Esophagus muscularis mucosa (tissue), 4 donors: ENCODE results near the gene NTRK1. TPM values are rescaled to one million over a fixed set of nuclear protein-coding genes. Genes with fewer than 3 reads are reported as not detected.

ENCODE experiments used
- DNase-seq: peaks from one replicate; pipeline ENCODE4 v3.0.0-alpha.2; 2017; ENCODE audit errors: extremely low spot score
- H3K27ac ChIP-seq, 4 donors: fragments of 200-600 bp; sonication (generic); replicated peaks in 1 of 4; 1 replicate in 3 of 4; 2 replicates in 1 of 4; pipeline ENCODE4 v1.5.1; 2016 to 2019; ENCODE audit warnings: mild to moderate bottlenecking in 1 of 4
- H3K27me3 ChIP-seq, 4 donors: fragments of 200-600 bp; sonication (generic); one replicate each; pipeline versions ENCODE4 v1.5.1 to v1.6.0; 2016 to 2019
- H3K36me3 ChIP-seq, 4 donors: fragments of 200-600 bp; sonication (generic); one replicate each; pipeline ENCODE4 v1.5.1; 2016 to 2019
- H3K4me1 ChIP-seq, 4 donors: fragments of 200-600 bp; sonication (generic); one replicate each; pipeline ENCODE4 v1.5.1; 2016 to 2019
- H3K4me3 ChIP-seq, 4 donors: fragments of 200-600 bp; sonication (generic); 1 replicate in 2 of 4; 2 replicates in 2 of 4; pipeline ENCODE4 v1.5.1; 2016 to 2019; ENCODE audit warnings: mild to moderate bottlenecking in 4 of 4, moderate library complexity in 1 of 4
- H3K9me3 ChIP-seq, 4 donors: fragments of 200-600 bp; sonication (generic); 1 replicate in 3 of 4; 2 replicates in 1 of 4; pipeline ENCODE4 v1.5.1; 2016 to 2019
- CTCF ChIP-seq, 3 experiments: fragments of 200-600 bp in 2 of 3; fragments of 450-650 bp in 1 of 3; sonication (generic) in 2 of 3; IDR thresholded peaks; one replicate each; pipeline ENCODE4 v1.5.1; 2017 to 2019; ENCODE audit warnings: antibody characterized with exemption in 3 of 3, mild to moderate bottlenecking in 2 of 3, moderate library complexity in 1 of 3
- EP300 ChIP-seq: sonication (generic); formaldehyde crosslinking; IDR thresholded peaks from one replicate; pipeline ENCODE4 v1.6.1; 2017; ENCODE audit warnings: antibody characterized with exemption
- POLR2A ChIP-seq: fragments of 450-650 bp; IDR thresholded peaks from one replicate; pipeline ENCODE4 v1.6.1; 2017; ENCODE audit warnings: antibody characterized with exemption, moderate library complexity, mild to moderate bottlenecking, low read depth
- POLR2AphosphoS5 ChIP-seq, 2 donors: sonication (generic); formaldehyde crosslinking; IDR thresholded peaks; one replicate each; pipeline ENCODE4 v1.6.1; 2017; ENCODE audit warnings: antibody characterized with exemption in 2 of 2
- WGBS: methylation state at CpG from one replicate; pipeline ENCODE4 v1.1.5; 2018; 5-methylcytosine and 5-hydroxymethylcytosine counted together
- intact Hi-C: fragments of 100-400 bp; cut with DNase I; formaldehyde crosslinking; loops from one replicate; pipeline ENCODE4 v1.15.1; 2023
- total RNA-seq, 4 donors: library from RNA; depleted of rRNA; stranded (reverse); fragments of >200 nt; gene quantifications; one replicate each; pipeline versions ENCODE4 v1.1.0 to v1.2.1, GENCODE V29; 2016

NTRK1 gene
- 1 to 10 TPM in 3 of 4 donors, under 1 TPM in 1; 0.58 to 2.5 (median 1.8) TPM for total RNA-seq

- Histone ChIP-seq H3K4me3 (peak within 1 kb of the TSS; percentile 37 to 52 (median 40)), H3K27ac (no peak within 1 kb of the TSS), H3K9me3 (no peaks in the 10 kb centered on the region), H3K27me3 (peaks cover 0 to 89% (median 39%) of the 10 kb centered on the region in 4 donors), H3K36me3 (no peaks in the 10 kb centered on the region), H3K4me1 (peaks cover 29 to 33% (median 32%) of the 10 kb centered on the region in 4 donors)
- TF ChIP-seq EP300 (no peak), POLR2AphosphoS5 (IDR thresholded peaks at IDR 0.05) (no peak), POLR2A (no peak), CTCF (IDR thresholded peaks at IDR 0.05) (no peak)
- no peak for DNase-seq
- intact Hi-C loops: loop anchor here (5.0 kb wide), 1 partner anchor 49 kb away; no protein-coding TSS in a partner anchor
- WGBS: 5% methylated on average over 26 of the region's 69 CpGs
These were observed at the start of gene NTRK1 for GRCh38 chr1:156860628-156861423. NTRK1 (plus strand) TSS chr1:156860865; CDS start chr1:156860935, 70 bp downstream.

GRCh38 chr1:156811168-156811567 lies 49.5 kb upstream of the NTRK1 start:
- H3K36me3 ChIP-seq: no peaks in the 10 kb centered on the region
- H3K27ac ChIP-seq: no peak overlapping the region
- H3K4me1 ChIP-seq: peaks cover 29 to 34% (median 31%) of the 10 kb centered on the region in 4 donors
- no peak overlapping the region for H3K4me3 ChIP-seq
- WGBS: 81% methylated on average over 4 of the region's 4 CpGs
- intact Hi-C loops: loop anchor here (5.0 kb wide), 1 partner anchor 51 kb away; the partner anchor contains the start of gene NTRK1
- TF ChIP-seq EP300 (no peak), CTCF (IDR thresholded peaks at IDR 0.05) (no peak), POLR2AphosphoS5 (IDR thresholded peaks at IDR 0.05) (no peak), POLR2A (no peak)
- no peak for DNase-seq
- no peaks in the 10 kb centered on the region for H3K9me3 ChIP-seq
- H3K27me3 ChIP-seq: peaks cover 0 to 13% (median 0%) of the 10 kb centered on the region in 4 donors

GRCh38 chr1:156812293-156812990 lies 48.2 kb upstream of the NTRK1 start:
- Histone ChIP-seq H3K4me3 (no peak overlapping the region), H3K27ac (no peak overlapping the region), H3K9me3 (no peaks in the 10 kb centered on the region), H3K36me3 (no peaks in the 10 kb centered on the region), H3K27me3 (peaks cover 0 to 13% (median 0%) of the 10 kb centered on the region in 4 donors), H3K4me1 (peaks cover 18 to 35% (median 29%) of the 10 kb centered on the region in 4 donors)
- intact Hi-C loops: loop anchor here (5.0 kb wide), 1 partner anchor 50 kb away; the partner anchor contains the start of gene NTRK1
- WGBS: 99% methylated on average over 10 of the region's 10 CpGs
- no peak for DNase-seq
- TF ChIP-seq POLR2AphosphoS5 (IDR thresholded peaks at IDR 0.05): no peak
- TF ChIP-seq EP300: no peak
- no peak for TF ChIP-seq CTCF (IDR thresholded peaks at IDR 0.05)
- TF ChIP-seq POLR2A: no peak

GRCh38 chr1:156813298-156813697 lies 47.4 kb upstream of the NTRK1 start:
- H3K27ac ChIP-seq: no peak overlapping the region
- no peak for DNase-seq
- H3K4me1 ChIP-seq: peaks cover 18 to 35% (median 29%) of the 10 kb centered on the region in 4 donors
- H3K36me3 ChIP-seq: no peaks in the 10 kb centered on the region
- peak overlapping the region; percentile 54 to 61 (median 54) for H3K4me3 ChIP-seq
- H3K27me3 ChIP-seq: peaks cover 0 to 13% (median 0%) of the 10 kb centered on the region in 4 donors
- intact Hi-C loops: loop anchor here (5.0 kb wide), 1 partner anchor 49 kb away; the partner anchor contains the start of gene NTRK1
- TF ChIP-seq EP300 (no peak), CTCF (IDR thresholded peaks at IDR 0.05) (no peak), POLR2AphosphoS5 (IDR thresholded peaks at IDR 0.05) (no peak), POLR2A (no peak)
- no peaks in the 10 kb centered on the region for H3K9me3 ChIP-seq
- WGBS: 72% methylated on average over 9 of the region's 10 CpGs
